Chondrocyte (in vitro differentiated cells): ENCODE results near the gene ABCB4. TPM values are rescaled to one million over a fixed set of nuclear protein-coding genes. Genes with fewer than 3 reads are reported as not detected.

Source experiments
- DNase-seq: peaks from one replicate; pipeline ENCODE4 v3.0.0; 2021; ENCODE audit warnings: mixed read lengths, low spot score
- H3K27ac Mint-ChIP-seq: one replicate; pipeline ENCODE4 v1.8.0; 2021; ENCODE audit warnings: mild to moderate bottlenecking, moderate library complexity, mixed read lengths; ENCODE audit not compliant: unreplicated experiment
- H3K27me3 Mint-ChIP-seq: 2 replicates; pipeline ENCODE4 v1.8.0; 2021; ENCODE audit warnings: low read depth, mixed read lengths
- H3K36me3 Mint-ChIP-seq: 2 replicates; pipeline ENCODE4 v1.8.0; 2021; ENCODE audit warnings: low read depth, mixed read lengths
- H3K4me1 Mint-ChIP-seq: 2 replicates; pipeline ENCODE4 v1.8.0; 2021; ENCODE audit warnings: low read depth, mild to moderate bottlenecking, mixed read lengths
- H3K4me3 Mint-ChIP-seq: one replicate; pipeline ENCODE4 v1.8.0; 2021; ENCODE audit warnings: mild to moderate bottlenecking, moderate library complexity, mixed read lengths; ENCODE audit not compliant: unreplicated experiment
- H3K9me3 Mint-ChIP-seq: 2 replicates; pipeline ENCODE4 v1.8.0; 2021; ENCODE audit warnings: low read depth, mixed read lengths
- total RNA-seq: library from RNA; stranded (reverse); gene quantifications from 3 replicates; pipeline ENCODE4 v1.2.1, GENCODE V29; 2021
- TF ChIP-seq, protein P1 (sequence below): fragments of 200-600 bp; sonication (generic); IDR thresholded peaks from 2 replicates; pipeline ENCODE4 v1.5.0; 2021; ENCODE audit warnings: antibody characterized with exemption, mild to moderate bottlenecking, moderate library complexity

The ABCB4 gene
- total RNA-seq, 1 donor from 2014 or later: 0.10 TPM

DNA sequence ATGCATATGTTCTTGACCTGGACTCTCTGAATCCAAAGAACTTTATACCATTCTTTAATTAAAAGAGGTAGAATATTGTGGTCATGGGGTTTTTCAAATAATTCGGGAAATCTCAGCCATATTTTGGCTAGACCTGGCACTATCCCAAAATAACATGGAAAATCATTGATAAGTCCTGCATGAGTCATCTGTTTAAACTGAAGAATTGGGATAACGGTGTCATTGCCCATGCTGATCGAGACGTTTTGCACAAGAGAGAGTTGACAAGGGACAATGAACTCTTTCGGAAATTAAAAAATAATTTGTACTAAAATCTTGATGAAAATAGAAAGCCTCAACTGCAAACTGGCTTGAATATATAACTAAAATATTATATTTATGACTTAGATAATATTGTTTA is 19.9 kb upstream of the ABCB4 start:
- Mint-ChIP-seq H3K27me3 (peaks cover 11% of the 10 kb centered on the region), H3K4me1 (no peaks in the 10 kb centered on the region), H3K27ac (no peak overlapping the region), H3K36me3 (no peaks in the 10 kb centered on the region), H3K4me3 (no peak overlapping the region), H3K9me3 (peaks cover 5% of the 10 kb centered on the region)
- TF ChIP-seq, protein P1, sequence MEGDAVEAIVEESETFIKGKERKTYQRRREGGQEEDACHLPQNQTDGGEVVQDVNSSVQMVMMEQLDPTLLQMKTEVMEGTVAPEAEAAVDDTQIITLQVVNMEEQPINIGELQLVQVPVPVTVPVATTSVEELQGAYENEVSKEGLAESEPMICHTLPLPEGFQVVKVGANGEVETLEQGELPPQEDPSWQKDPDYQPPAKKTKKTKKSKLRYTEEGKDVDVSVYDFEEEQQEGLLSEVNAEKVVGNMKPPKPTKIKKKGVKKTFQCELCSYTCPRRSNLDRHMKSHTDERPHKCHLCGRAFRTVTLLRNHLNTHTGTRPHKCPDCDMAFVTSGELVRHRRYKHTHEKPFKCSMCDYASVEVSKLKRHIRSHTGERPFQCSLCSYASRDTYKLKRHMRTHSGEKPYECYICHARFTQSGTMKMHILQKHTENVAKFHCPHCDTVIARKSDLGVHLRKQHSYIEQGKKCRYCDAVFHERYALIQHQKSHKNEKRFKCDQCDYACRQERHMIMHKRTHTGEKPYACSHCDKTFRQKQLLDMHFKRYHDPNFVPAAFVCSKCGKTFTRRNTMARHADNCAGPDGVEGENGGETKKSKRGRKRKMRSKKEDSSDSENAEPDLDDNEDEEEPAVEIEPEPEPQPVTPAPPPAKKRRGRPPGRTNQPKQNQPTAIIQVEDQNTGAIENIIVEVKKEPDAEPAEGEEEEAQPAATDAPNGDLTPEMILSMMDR: no peak
- no peak for DNase-seq

DNA sequence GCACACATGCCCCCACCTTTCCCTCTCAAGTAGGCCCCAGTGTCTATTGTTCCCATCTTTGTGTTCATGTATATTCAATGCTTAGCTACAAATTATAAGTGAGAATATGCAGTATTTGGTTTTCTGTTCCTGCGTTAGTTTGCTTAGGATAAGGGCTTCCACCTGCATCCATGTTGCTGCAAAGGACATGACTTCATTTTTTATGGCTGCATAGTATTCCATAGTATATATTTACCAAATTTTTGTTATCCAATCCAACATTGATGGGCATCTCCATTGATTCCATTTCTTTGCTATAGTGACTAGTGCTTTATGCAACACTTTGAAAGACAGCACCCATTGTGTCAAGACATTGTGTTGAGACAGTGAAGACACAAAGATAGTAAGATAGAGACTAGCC is 19.0 kb upstream of the ABCB4 start:
- Mint-ChIP-seq H3K9me3 (peaks cover 7% of the 10 kb centered on the region), H3K27ac (no peak overlapping the region), H3K27me3 (peaks cover 10% of the 10 kb centered on the region), H3K4me1 (no peaks in the 10 kb centered on the region), H3K4me3 (no peak overlapping the region), H3K36me3 (no peaks in the 10 kb centered on the region)
- TF ChIP-seq, protein P1: no peak
- DNase-seq: no peak

DNA sequence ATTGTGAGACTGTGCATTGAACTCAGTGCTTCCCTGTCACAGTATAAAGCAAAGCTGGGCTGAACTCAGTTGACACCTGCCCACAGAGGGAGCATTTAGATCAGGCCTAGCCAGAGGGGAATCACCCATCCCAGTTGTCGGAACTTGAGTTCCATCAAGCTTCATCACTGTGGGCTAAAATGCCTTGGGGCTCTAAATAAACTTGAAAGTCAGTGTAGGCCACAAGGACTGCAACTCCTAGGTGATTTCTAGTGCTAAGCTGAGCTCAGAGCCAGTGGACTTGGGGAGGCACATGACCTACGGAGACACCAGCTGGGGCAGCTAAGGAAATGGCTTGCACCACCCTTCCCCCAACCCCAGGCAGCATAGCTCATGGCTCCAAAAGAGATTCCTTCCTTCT is 7.7 kb upstream of the ABCB4 start:
- H3K4me1 Mint-ChIP-seq: no peaks in the 10 kb centered on the region
- no peaks in the 10 kb centered on the region for H3K36me3 Mint-ChIP-seq
- H3K4me3 Mint-ChIP-seq: no peak overlapping the region
- TF ChIP-seq, protein P1: no peak
- H3K27me3 Mint-ChIP-seq: peaks cover 20% of the 10 kb centered on the region
- DNase-seq: no peak
- H3K27ac Mint-ChIP-seq: no peak overlapping the region
- no peaks in the 10 kb centered on the region for H3K9me3 Mint-ChIP-seq

GRCh38 chr7:87482115-87482514 is 6.6 kb upstream of the ABCB4 start:
- Mint-ChIP-seq H3K9me3 (no peaks in the 10 kb centered on the region), H3K4me3 (no peak overlapping the region), H3K36me3 (no peaks in the 10 kb centered on the region), H3K27me3 (peaks cover 18% of the 10 kb centered on the region), H3K4me1 (no peaks in the 10 kb centered on the region), H3K27ac (no peak overlapping the region)
- TF ChIP-seq, protein P1: no peak
- no peak for DNase-seq

GRCh38 chr7:87480386-87480785 is 4.9 kb upstream of the ABCB4 start:
- no peak for DNase-seq
- H3K9me3 Mint-ChIP-seq: no peaks in the 10 kb centered on the region
- TF ChIP-seq, protein P1: no peak
- no peaks in the 10 kb centered on the region for H3K36me3 Mint-ChIP-seq
- H3K27me3 Mint-ChIP-seq: peaks cover 19% of the 10 kb centered on the region
- H3K4me1 Mint-ChIP-seq: peaks cover 5% of the 10 kb centered on the region
- no peak overlapping the region for H3K27ac Mint-ChIP-seq
- no peak overlapping the region for H3K4me3 Mint-ChIP-seq
